GM18505 (cell line): ENCODE measurements around the gene ATP2B1.

Source experiments
- ATAC-seq: cut with Tn5 transposase; IDR thresholded peaks from one replicate; pipeline ENCODE4 v1.9.1; 2021; ENCODE audit not compliant: unreplicated experiment
- POLR2A ChIP-seq: IDR thresholded peaks from 4 replicates; pipeline ENCODE4 v1.6.1; 2011; ENCODE audit warnings: borderline replicate concordance; ENCODE audit not compliant: insufficient read depth, insufficient read length; ENCODE audit errors: extremely low read depth

The ATP2B1 gene

GRCh38 chr12:89695100-89695499 is 13.5 kb downstream of the ATP2B1 start:
- TF ChIP-seq POLR2A: no peak
- no peak for ATAC-seq

GRCh38 chr12:89694542-89694941 is 14.1 kb downstream of the ATP2B1 start:
- no peak for TF ChIP-seq POLR2A
- ATAC-seq: no peak

DNA sequence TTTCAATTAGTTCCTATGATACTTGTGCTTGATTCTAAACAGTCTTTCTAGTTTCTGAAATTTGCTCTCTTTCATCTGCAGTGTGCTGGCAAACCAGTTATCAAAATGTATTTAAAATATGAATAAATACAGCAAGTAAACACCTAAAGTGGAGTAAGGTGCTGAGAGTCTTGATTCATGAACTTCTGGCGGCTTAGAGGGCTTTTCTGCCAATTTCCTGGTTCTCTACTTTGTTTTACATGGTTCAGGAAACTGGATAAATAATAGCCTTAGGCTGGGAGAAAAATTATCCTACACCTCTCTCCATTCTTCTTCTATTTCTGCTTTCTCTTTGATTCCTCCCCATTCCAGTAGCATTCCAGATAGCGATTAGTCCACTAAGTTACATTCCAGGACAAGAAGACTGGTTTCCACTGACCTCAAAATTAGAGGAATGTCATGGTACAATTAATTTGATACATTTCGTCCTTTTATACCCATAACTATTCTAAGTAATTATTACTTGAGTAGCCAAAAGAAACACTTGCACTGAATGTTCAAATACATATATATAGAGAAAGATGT is 14.9 kb downstream of the ATP2B1 start:
- ATAC-seq: no peak
- no peak for TF ChIP-seq POLR2A

DNA sequence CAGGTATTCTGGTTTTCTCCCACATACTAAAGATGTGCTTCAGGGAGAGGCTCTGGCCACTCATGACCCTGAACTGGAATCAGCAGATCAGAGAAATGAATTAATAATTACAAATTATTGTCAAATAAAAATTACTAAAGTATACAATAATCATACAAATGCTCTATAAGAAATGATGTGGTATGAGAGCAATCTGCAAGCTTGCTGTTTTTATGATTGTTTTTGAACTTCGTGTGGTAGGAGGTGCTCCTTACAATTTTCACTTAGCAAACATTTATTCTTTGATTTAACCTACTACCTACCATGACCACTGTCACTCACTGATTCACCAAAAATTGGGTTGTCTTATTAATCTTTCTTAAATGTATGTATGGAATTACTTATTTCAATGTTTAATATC is 16.2 kb downstream of the ATP2B1 start:
- no peak for TF ChIP-seq POLR2A

DNA sequence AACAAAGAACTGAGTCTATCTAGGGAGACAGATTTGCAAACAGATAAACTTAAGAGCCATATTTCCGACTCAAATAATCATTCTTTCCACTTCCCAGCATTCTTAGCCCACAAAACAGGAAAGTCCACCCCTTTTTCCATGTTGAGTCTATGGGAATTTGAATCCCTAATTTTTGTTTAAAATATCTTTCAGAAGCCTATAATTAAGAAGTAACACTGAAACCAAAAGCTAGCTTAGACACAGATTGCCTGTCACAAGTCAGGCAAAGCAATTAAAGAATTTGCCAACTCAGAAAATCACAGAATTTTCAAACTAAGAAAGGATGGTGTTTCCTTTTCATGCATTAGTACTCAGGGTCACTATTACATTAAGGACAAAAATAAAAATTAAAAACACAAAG is 17.0 kb downstream of the ATP2B1 start:
- no peak for ATAC-seq
- no peak for TF ChIP-seq POLR2A

More for the DNA sequence above, 16.2 kb downstream of the ATP2B1 start:
- ATAC-seq: no peak

GRCh38 chr12:89690925-89691324 is 17.7 kb downstream of the ATP2B1 start:
- ATAC-seq: no peak

GRCh38 chr12:89689306-89689705 is 19.3 kb downstream of the ATP2B1 start:
- TF ChIP-seq POLR2A: no peak
- ATAC-seq: no peak

More at GRCh38 chr12:89690925-89691324, 17.7 kb downstream of the ATP2B1 start:
- TF ChIP-seq POLR2A: no peak

DNA sequence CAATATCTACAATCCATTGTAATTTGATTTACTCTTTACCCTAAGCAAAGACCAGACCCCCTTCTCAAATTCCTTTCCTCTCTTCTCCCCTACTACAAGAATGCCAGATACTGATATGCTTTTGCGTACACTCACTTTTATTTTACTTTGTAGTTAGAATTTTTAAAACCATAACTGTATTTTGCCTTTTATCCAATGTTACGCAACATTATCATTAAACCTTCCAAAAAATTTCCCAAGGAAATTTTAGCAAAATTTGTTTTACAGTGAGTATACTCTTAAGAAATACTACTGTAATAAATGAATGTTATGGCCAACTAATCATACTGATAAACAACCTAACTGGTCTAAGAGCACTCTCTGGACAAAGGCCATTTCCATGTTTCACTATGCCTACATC is 22.3 kb downstream of the ATP2B1 start:
- ATAC-seq: no peak
- TF ChIP-seq POLR2A: no peak

DNA sequence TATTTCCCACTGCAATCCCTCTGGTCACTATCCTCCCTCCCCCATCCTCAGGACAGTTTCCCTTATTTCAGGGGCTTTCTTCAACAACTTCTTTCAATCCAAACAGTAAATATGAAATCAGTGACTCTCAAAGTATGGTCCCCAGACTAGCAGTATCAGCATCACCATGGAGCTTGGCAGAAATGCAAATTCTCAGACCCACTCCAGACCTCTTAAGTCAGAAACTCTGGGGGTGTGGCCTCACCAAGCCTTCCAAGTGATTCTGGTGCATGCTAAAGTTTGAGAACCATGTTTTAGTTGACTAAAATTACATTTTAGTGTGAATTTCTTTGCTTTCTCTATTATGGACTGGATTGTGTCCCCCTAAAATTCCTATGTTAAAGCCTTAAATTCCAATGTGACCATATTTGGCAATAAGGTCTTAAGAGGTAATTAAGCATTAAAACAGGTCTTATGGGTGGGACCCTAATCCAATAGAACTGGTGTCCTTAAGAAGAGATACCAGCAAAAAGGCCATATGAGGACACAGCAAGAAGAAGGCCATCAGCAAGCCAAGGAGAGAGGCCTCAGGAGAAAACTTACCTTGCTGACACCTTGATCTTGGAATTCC is 23.2 kb downstream of the ATP2B1 start:
- ATAC-seq: no peak

GRCh38 chr12:89684136-89684535 is 24.5 kb downstream of the ATP2B1 start:
- no peak for TF ChIP-seq POLR2A
- no peak for ATAC-seq

More for the DNA sequence above, 23.2 kb downstream of the ATP2B1 start:
- TF ChIP-seq POLR2A: no peak

DNA sequence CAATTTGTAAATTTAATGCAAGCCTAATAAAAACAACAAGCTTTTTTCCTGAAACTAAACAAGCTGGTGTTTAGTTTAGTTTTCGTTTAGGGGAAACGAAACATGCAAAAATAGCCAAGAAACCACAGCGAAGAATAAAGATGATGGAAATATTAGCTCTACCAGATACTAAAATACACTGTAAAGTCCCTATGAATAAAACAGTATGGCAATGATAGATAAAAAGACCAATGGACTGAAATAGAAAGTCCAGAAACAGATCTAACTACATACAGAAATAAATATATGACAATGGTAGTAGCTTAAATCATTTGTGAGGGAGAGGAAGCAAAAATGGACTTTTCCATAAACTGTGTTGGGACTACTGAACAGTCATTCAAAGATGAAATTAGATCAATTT is 26.4 kb downstream of the ATP2B1 start:
- ATAC-seq: no peak
- TF ChIP-seq POLR2A: no peak

DNA sequence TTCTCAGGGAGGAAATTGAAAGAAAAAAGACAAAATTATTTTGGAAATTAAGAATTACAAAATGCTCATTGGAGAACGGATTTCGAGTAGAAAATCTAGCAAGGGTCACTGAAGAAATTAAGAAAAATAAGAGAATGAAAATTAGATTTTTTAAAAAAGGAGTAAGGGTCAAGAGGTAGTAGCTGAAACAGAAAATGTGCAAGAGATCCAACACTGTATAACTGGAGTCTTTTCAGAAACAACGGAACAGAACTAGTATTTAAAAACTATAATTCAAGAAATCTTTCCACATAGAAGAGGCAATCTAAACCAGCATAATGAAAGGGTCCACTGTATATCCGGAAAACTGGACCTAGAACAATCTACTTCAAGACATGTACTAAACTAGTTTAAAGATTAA is 28.2 kb downstream of the ATP2B1 start:
- ATAC-seq: no peak

DNA sequence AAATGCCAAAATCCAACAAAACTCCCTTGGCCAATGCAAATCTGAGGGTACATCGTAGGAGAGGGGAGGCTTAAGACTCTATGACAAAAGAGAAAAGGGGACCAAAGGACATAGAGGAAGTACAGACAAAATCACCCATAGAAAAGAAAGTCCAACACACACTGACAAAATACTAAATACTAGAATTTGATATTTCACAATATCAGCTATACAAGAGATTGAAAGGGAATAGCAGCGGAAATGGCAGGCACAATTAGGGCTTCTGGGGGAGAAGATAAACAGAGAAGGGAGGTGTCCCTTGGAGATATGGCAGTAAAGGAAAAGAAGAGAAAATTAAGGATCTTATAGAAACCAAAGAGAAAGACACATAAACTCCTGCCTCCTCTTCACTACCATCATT is 29.0 kb downstream of the ATP2B1 start:
- ATAC-seq: no peak
- no peak for TF ChIP-seq POLR2A

More for the DNA sequence above, 28.2 kb downstream of the ATP2B1 start:
- TF ChIP-seq POLR2A: no peak

- ATAC-seq: no peak
- TF ChIP-seq POLR2A: no peak
These were observed 30.4 kb downstream of the ATP2B1 start for GRCh38 chr12:89678225-89678624.
